SU-DHL-6 (cell line): ENCODE measurements around the gene RBM19.

Experiments
- H2AFZ ChIP-seq: fragments of 200-600 bp; sonication (generic); 2 replicates; pipeline ENCODE4 v1.6.1; 2014; ENCODE audit warnings: low read depth, mild to moderate bottlenecking, moderate library complexity, mixed read lengths, antibody characterized with exemption, low read length; ENCODE audit not compliant: severe bottlenecking
- H3F3A ChIP-seq: fragments of 200-600 bp; shearing (Covaris generic); 2 replicates; pipeline ENCODE4 v1.6.0; 2016; ENCODE audit warnings: antibody characterized with exemption, mild to moderate bottlenecking; ENCODE audit not compliant: insufficient read depth
- H3K27ac ChIP-seq: fragments of 200-600 bp; sonication (generic); 2 replicates; pipeline ENCODE4 v1.5.1; 2016; ENCODE audit warnings: low read depth, mild to moderate bottlenecking, low read length, moderate library complexity, mixed read lengths
- H3K27me3 ChIP-seq: fragments of 200-600 bp; sonication (generic), shearing (Covaris generic); 2 replicates; pipeline ENCODE4 v1.6.0; 2014; ENCODE audit warnings: mild to moderate bottlenecking, low read length
- H3K36me3 ChIP-seq: fragments of 200-600 bp; sonication (generic); 2 replicates; pipeline ENCODE4 v1.6.1; 2014; ENCODE audit warnings: mild to moderate bottlenecking, low read length, mixed read lengths
- H3K4me2 ChIP-seq: fragments of 300-600, 200-600 bp; shearing (Covaris generic), sonication (generic); 2 replicates; pipeline ENCODE4 v1.6.0; 2014; ENCODE audit warnings: low read length, low read depth, mild to moderate bottlenecking; ENCODE audit not compliant: poor library complexity, severe bottlenecking
- H3K4me3 ChIP-seq: fragments of 200-600 bp; sonication (generic); 2 replicates; pipeline ENCODE4 v1.5.1; 2014; ENCODE audit warnings: antibody characterized with exemption, low read length, mild to moderate bottlenecking, mixed read lengths; ENCODE audit not compliant: insufficient read depth, poor library complexity, severe bottlenecking
- H3K79me2 ChIP-seq: fragments of 200-600 bp; sonication (generic); 2 replicates; pipeline ENCODE4 v1.6.1; 2014; ENCODE audit warnings: mild to moderate bottlenecking, low read length, moderate library complexity; ENCODE audit not compliant: insufficient read depth
- H3K9ac ChIP-seq: fragments of 200-600 bp; sonication (generic); 2 replicates; pipeline ENCODE4 v1.7.0; 2014; ENCODE audit warnings: mild to moderate bottlenecking, low read length
- H3K9me2 ChIP-seq: fragments of 200-600 bp; sonication (generic); replicated peaks from 2 replicates; pipeline ENCODE4 v1.6.1; 2014; ENCODE audit warnings: low read length; ENCODE audit not compliant: insufficient read depth
- H3K9me3 ChIP-seq: fragments of 200-600 bp; sonication (generic); 2 replicates; pipeline ENCODE4 v1.6.1; 2014; ENCODE audit warnings: low read length, mixed read lengths; ENCODE audit not compliant: insufficient read depth
- H4K20me1 ChIP-seq: fragments of 200-600 bp; sonication (generic); 2 replicates; pipeline ENCODE4 v1.6.1; 2014; ENCODE audit warnings: low read depth, mild to moderate bottlenecking, antibody characterized with exemption, low read length, moderate library complexity, mixed read lengths
- CTCF ChIP-seq: fragments of 200-600 bp; sonication (generic); IDR thresholded peaks from one replicate; pipeline ENCODE4 v1.5.1; 2017; ENCODE audit warnings: antibody characterized with exemption, mild to moderate bottlenecking, low read length, moderate library complexity; ENCODE audit not compliant: insufficient read depth, poor library complexity, severe bottlenecking
- EZH2phosphoT487 ChIP-seq: fragments of 200-600 bp; sonication (generic), shearing (Covaris generic); conservative IDR thresholded peaks from 2 replicates; pipeline ENCODE4 v1.6.1; 2018; ENCODE audit warnings: mild to moderate bottlenecking, antibody characterized with exemption, low read length, moderate library complexity, mixed read lengths

The RBM19 gene

GRCh38 chr12:113949321-113950305, 16.5 kb downstream of the RBM19 start:
- Histone ChIP-seq H3K27ac (no peak overlapping the region), H3K9me3 (no peaks in the 10 kb centered on the region), H3K9ac (no peak overlapping the region), H3K27me3 (no peaks in the 10 kb centered on the region), H3K79me2 (no peaks in the 10 kb centered on the region), H3K36me3 (no peaks in the 10 kb centered on the region), H3K9me2 (no peaks in the 10 kb centered on the region), H3K4me3 (no peak overlapping the region), H3K4me2 (no peak overlapping the region), H3F3A (no peaks in the 10 kb centered on the region), H2AFZ (no peak overlapping the region), H4K20me1 (no peaks in the 10 kb centered on the region)
- no peak for TF ChIP-seq CTCF

GRCh38 chr12:113948151-113948914, 17.8 kb downstream of the RBM19 start:
- no peak overlapping the region for H2AFZ ChIP-seq
- H3K27ac ChIP-seq, result no peak overlapping the region
- no peaks in the 10 kb centered on the region for H3K36me3 ChIP-seq
- H3K4me3 ChIP-seq, result no peak overlapping the region
- no peaks in the 10 kb centered on the region for H3K9me3 ChIP-seq
- H3K4me2 ChIP-seq, result no peak overlapping the region
- TF ChIP-seq CTCF, result no peak
- no peak for TF ChIP-seq EZH2phosphoT487
- no peaks in the 10 kb centered on the region for H3K79me2 ChIP-seq
- H3K9ac ChIP-seq, result no peak overlapping the region
- no peaks in the 10 kb centered on the region for H3K27me3 ChIP-seq
- no peaks in the 10 kb centered on the region for H4K20me1 ChIP-seq
- H3F3A ChIP-seq, result no peaks in the 10 kb centered on the region
- no peaks in the 10 kb centered on the region for H3K9me2 ChIP-seq

GRCh38 chr12:113946175-113946574, 19.9 kb downstream of the RBM19 start:
- no peak overlapping the region for H3K9ac ChIP-seq
- H3K79me2 ChIP-seq, result no peaks in the 10 kb centered on the region
- H3F3A ChIP-seq, result no peaks in the 10 kb centered on the region
- no peak overlapping the region for H3K4me3 ChIP-seq
- H3K4me2 ChIP-seq, result no peak overlapping the region
- no peak overlapping the region for H2AFZ ChIP-seq
- H3K27ac ChIP-seq, result no peak overlapping the region
- H3K36me3 ChIP-seq, result no peaks in the 10 kb centered on the region
- H3K27me3 ChIP-seq, result no peaks in the 10 kb centered on the region
- no peaks in the 10 kb centered on the region for H3K9me3 ChIP-seq
- no peaks in the 10 kb centered on the region for H4K20me1 ChIP-seq
- no peaks in the 10 kb centered on the region for H3K9me2 ChIP-seq
- TF ChIP-seq EZH2phosphoT487 (no peak), CTCF (no peak)
